Neural progenitor cell (in vitro differentiated cells): ENCODE measurements around the gene ZNF57. TPM values are rescaled to one million over a fixed set of nuclear protein-coding genes. Genes with fewer than 3 reads are reported as not detected.
"Not testable (repeated sequence)": the region's sequence is repeated elsewhere in the genome, so short reads cannot be mapped to it uniquely, and the experiment has no call there.

ENCODE experiments used
- DNase-seq: peaks from one replicate; pipeline ENCODE4 v3.0.0-alpha.2; 2016; ENCODE audit warnings: low spot score
- H2AFZ ChIP-seq: fragments of 200-600 bp; sonication (generic); replicated peaks from 2 replicates; pipeline ENCODE4 v1.6.1; 2016; ENCODE audit warnings: antibody characterized with exemption
- H3F3A ChIP-seq: fragments of 200-600 bp; sonication (generic); 2 replicates; pipeline ENCODE4 v1.6.1; 2016; ENCODE audit warnings: antibody characterized with exemption, low read depth
- H3K27ac ChIP-seq: fragments of 200-600 bp; sonication (generic); 2 replicates; pipeline ENCODE4 v1.5.1; 2016; ENCODE audit warnings: mild to moderate bottlenecking
- H3K27me3 ChIP-seq: fragments of 200-600 bp; sonication (generic); 2 replicates; pipeline ENCODE4 v1.6.1; 2016; ENCODE audit warnings: mild to moderate bottlenecking, moderate library complexity
- H3K36me3 ChIP-seq: fragments of 200-600 bp; sonication (generic); 2 replicates; pipeline ENCODE4 v1.5.1; 2016
- H3K4me1 ChIP-seq: fragments of 200-600 bp; sonication (generic); 2 replicates; pipeline ENCODE4 v1.6.1; 2016; ENCODE audit warnings: mixed run types
- H3K4me2 ChIP-seq: fragments of 200-600 bp; sonication (generic); 2 replicates; pipeline ENCODE4 v1.6.1; 2016
- H3K4me3 ChIP-seq: fragments of 200-600 bp; sonication (generic); 2 replicates; pipeline ENCODE4 v1.5.1; 2016
- H3K79me2 ChIP-seq: fragments of 200-600 bp; sonication (generic); 2 replicates; pipeline ENCODE4 v1.6.1; 2016; ENCODE audit warnings: low read depth
- H3K9ac ChIP-seq: fragments of 200-600 bp; sonication (generic); 2 replicates; pipeline ENCODE4 v1.6.1; 2016
- H3K9me3 ChIP-seq: fragments of 200-600 bp; sonication (generic); 2 replicates; pipeline ENCODE4 v1.5.1; 2016; ENCODE audit warnings: low read depth
- H4K20me1 ChIP-seq: fragments of 200-600 bp; sonication (generic); 2 replicates; pipeline ENCODE4 v1.6.1; 2016; ENCODE audit warnings: low read depth
- H3K27ac Mint-ChIP-seq: 3 replicates; pipeline ENCODE4 v1.8.0; 2021; ENCODE audit warnings: mixed read lengths
- H3K27me3 Mint-ChIP-seq: 2 replicates; pipeline ENCODE4 v1.8.0; 2022; ENCODE audit warnings: low read depth, mild to moderate bottlenecking, inconsistent platforms, moderate library complexity, mixed read lengths; ENCODE audit not compliant: insufficient read depth
- H3K36me3 Mint-ChIP-seq: 3 replicates; pipeline ENCODE4 v1.8.0; 2021; ENCODE audit warnings: mixed read lengths
- H3K4me1 Mint-ChIP-seq: 3 replicates; pipeline ENCODE4 v1.8.0; 2021; ENCODE audit warnings: mixed read lengths
- H3K4me3 Mint-ChIP-seq: 3 replicates; pipeline ENCODE4 v1.8.0; 2021; ENCODE audit warnings: mild to moderate bottlenecking, moderate library complexity, mixed read lengths
- H3K9me3 Mint-ChIP-seq: 3 replicates; pipeline ENCODE4 v1.8.0; 2020; ENCODE audit warnings: mixed read lengths
- CTCF ChIP-seq: fragments of 200-600 bp; sonication (generic); IDR thresholded peaks from 2 replicates; pipeline ENCODE4 v1.5.1; 2017; ENCODE audit warnings: antibody characterized with exemption, mild to moderate bottlenecking
- EZH2 ChIP-seq: fragments of 200-600 bp; sonication (generic); IDR thresholded peaks from 2 replicates; pipeline ENCODE4 v1.6.1; 2017; ENCODE audit warnings: antibody characterized with exemption, mild to moderate bottlenecking, moderate library complexity
- EZH2phosphoT487 ChIP-seq: fragments of 200-600 bp; sonication (generic); IDR thresholded peaks from 2 replicates; pipeline ENCODE4 v1.6.1; 2017; ENCODE audit warnings: antibody characterized with exemption
- total RNA-seq: library from RNA; depleted of rRNA; stranded (reverse); fragments of >200 nt; gene quantifications from 2 replicates; pipeline ENCODE4 v1.2.3, GENCODE V29; 2015; ENCODE audit warnings: low replicate concordance

The ZNF57 gene
- total RNA-seq, 1 donor from 2014 or later: 5.6 TPM

DNA sequence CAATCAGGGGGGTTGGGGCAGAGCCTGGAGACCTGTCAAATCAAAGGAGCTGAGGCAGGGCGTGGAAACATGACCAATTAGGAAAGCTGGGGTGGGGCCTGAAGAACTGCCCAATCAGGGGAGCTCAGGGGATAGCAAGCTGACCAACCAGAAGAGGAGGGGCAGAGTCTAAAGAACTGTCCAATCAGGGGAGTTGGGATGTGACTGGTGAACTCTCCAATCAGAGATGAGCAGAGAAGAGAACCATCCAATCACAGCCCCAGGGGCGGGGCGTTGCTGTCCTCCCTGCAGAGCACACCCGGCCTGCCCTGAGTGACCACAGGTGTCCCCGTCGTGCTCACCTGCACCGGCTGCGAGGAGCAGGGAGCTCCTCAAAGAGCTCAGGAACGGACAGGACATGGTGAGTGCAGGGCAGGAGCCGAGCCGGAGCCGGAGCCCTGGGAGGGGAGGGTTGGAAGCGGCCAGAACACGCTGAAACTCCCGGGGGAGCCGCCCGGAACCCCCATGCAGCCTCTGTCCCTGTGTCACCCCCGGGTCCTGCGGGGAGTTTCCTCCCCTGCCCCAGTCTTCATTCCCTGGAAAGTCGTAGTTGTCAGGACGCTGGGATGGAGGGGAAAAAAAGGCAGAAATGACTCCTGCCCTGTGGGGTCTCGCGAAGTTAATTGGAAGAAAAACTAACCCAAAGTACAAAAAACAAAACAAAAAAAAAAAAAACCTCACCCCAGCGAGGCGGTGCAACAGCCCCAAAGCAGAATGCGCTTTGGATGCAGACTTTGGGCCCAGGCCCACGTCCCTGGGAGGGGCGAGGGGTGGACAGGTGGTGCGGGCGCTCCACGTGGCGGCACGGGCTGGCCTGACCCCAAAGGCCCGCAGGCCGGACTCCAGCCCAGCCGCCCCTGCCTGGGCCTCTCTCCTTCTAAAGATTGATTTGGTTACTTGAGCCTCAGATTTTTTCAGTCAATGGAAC, 33.4 kb upstream of the ZNF57 start, which contains the start of gene ZNF556:
TSS of gene ZNF556 (plus strand) at position 311 of the 967 bp plus-strand sequence. CDS start at position 398, 87 bp downstream.
- no peak for TF ChIP-seq EZH2phosphoT487
- no peak for TF ChIP-seq CTCF
- TF ChIP-seq EZH2: no peak
- Histone ChIP-seq H3K4me2 (no peak within 1 kb of the TSS), H3K79me2 (no peaks in the 10 kb centered on the region), H3K9me3 (no peaks in the 10 kb centered on the region), H3K27ac (no peak within 1 kb of the TSS), H2AFZ (no peak within 1 kb of the TSS), H4K20me1 (no peaks in the 10 kb centered on the region), H3K4me1 (no peaks in the 10 kb centered on the region), H3K9ac (no peak within 1 kb of the TSS), H3F3A (no peaks in the 10 kb centered on the region), H3K4me3 (no peak within 1 kb of the TSS), H3K27me3 (no peaks in the 10 kb centered on the region), H3K36me3 (no peaks in the 10 kb centered on the region)
- no peak within 1 kb of the TSS for H3K27ac Mint-ChIP-seq
- no peak for DNase-seq
- H3K36me3 Mint-ChIP-seq: peaks cover 2% of the 10 kb centered on the region
- peaks cover 4% of the 10 kb centered on the region for H3K27me3 Mint-ChIP-seq
- peaks cover 50% of the 10 kb centered on the region for H3K9me3 Mint-ChIP-seq
- no peak within 1 kb of the TSS for H3K4me3 Mint-ChIP-seq
- H3K4me1 Mint-ChIP-seq: no peaks in the 10 kb centered on the region

DNA sequence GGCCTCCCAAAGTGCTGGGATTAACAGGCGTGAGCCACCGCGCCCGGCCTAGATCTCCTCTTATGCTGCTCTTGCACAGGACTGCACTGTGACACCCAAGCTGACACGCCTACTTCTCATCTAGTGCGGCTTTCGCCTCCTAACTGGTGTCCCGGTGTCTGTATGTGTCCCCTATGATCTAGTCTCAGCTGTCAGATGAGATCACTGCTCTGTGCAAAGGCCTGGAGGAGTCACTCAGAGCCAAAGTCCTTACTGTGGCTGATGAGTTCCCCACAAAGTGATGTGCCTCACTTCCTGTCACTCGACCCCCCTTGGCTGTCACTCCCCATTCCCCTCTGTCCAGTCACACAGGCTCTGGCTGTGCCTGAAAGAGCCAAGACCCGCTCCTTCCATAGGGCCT, 31.1 kb upstream of the ZNF57 start:
- Histone ChIP-seq H3K27me3 (no peaks in the 10 kb centered on the region), H3K27ac (no peak overlapping the region), H3K79me2 (no peaks in the 10 kb centered on the region), H3K9me3 (no peaks in the 10 kb centered on the region), H2AFZ (no peak overlapping the region), H3K9ac (no peak overlapping the region), H4K20me1 (no peaks in the 10 kb centered on the region), H3K4me1 (no peaks in the 10 kb centered on the region), H3K36me3 (no peaks in the 10 kb centered on the region), H3K4me2 (no peak overlapping the region), H3F3A (no peaks in the 10 kb centered on the region), H3K4me3 (no peak overlapping the region)
- no peak overlapping the region for H3K4me3 Mint-ChIP-seq
- H3K4me1 Mint-ChIP-seq: no peaks in the 10 kb centered on the region
- no peaks in the 10 kb centered on the region for H3K27me3 Mint-ChIP-seq
- peaks cover 46% of the 10 kb centered on the region for H3K9me3 Mint-ChIP-seq
- no peak overlapping the region for H3K27ac Mint-ChIP-seq
- H3K36me3 Mint-ChIP-seq: peaks cover 2% of the 10 kb centered on the region
- no peak for DNase-seq
- TF ChIP-seq CTCF (no peak), EZH2phosphoT487 (no peak), EZH2 (no peak)

DNA sequence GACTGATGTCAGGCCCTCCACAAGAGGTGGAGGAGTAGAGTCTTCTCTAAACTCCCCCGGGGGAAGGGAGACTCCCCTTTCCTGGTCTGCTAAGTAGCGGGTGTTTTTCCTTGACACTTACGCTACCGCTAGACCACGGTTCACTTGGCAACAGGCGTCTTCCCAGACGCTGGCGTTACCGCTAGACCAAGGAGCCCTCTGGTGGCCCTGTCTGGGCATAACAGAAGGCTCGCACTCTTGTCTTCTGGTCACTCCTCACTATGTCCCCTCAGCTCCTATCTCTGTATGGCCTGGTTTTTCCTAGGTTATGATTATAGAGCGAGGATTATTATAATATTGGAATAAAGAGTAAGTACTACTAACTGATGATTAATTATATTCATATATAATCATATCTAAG, 28.6 kb upstream of the ZNF57 start:
- H2AFZ ChIP-seq, H3K4me1 Mint-ChIP-seq, H3K36me3 ChIP-seq, H3K79me2 ChIP-seq, H3K9ac ChIP-seq, H3K27ac Mint-ChIP-seq, H3K4me2 ChIP-seq, H3F3A ChIP-seq, H3K36me3 Mint-ChIP-seq, H3K9me3 ChIP-seq, DNase-seq, H3K27me3 Mint-ChIP-seq, H3K27ac ChIP-seq, H3K4me3 Mint-ChIP-seq, H3K4me1 ChIP-seq, H3K4me3 ChIP-seq, H4K20me1 ChIP-seq, H3K27me3 ChIP-seq: not testable (repeated sequence)
- H3K9me3 Mint-ChIP-seq: peaks cover 51% of the 10 kb centered on the region
- peak; percentile 5 for TF ChIP-seq CTCF
